KG1 (cell line): ENCODE results near the gene DSC3.

Experiments used
- DNase-seq: peaks from one replicate; lab custom pipeline; 2025; lab: John Stamatoyannopoulos, UW

The DSC3 gene

DNA sequence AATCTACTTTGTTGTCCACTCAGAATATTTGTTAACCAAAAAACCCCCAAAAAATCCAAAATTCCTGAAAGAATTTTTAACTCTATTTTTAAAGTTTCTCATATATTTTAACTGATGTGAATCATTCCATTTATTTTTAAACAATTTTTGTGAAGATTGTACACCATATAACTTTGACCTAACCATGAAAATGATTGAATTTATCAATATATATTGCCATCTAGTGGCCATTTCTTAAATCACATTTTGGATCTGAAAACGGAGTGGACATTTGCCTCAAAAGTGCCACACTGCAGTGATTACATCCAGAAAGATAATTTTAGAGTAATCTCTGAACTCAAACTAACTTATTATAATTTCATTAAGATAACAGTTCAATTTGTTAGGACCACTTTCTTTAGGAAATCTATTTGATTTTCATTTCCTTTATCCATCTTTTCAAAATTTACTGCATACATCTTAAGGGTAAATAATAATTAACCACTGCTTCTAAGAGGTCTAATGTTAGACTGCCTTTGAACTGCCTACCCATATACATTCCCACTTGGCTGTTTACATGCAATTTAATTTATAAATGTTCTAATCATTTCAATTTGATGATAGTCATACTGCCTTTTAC, 71.1 kb downstream of the DSC3 start:
- DNase-seq, result peak; percentile 33

DNA sequence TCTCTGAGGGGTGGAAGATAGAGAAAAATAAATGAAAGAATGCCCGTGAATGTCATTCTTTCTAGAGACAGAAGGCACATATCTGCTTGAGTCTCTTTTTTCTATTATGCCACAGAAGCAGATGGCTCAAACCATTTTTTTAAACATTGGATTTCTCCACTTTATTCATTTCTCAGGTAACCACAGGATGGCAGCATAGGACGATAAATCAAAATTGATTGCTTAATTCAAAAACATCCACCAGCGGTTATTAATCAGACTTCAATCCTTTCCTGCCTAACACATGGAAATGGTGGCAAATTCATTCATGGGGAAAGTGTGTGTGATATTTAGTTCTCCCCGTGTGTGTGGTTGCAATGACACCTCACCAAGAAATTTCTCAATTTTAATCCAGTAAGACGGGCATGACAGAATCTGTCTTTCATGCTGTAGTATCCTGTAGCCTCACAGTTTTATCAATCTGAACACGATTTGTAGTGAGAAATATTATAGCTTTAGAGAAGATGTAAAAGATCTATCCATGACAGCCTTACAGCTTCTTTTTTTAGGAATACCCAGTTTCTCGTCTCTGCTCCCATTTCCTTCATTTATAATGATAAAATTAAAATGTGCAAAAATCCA, 72.2 kb downstream of the DSC3 start:
- DNase-seq, result peak; percentile 20

DNA sequence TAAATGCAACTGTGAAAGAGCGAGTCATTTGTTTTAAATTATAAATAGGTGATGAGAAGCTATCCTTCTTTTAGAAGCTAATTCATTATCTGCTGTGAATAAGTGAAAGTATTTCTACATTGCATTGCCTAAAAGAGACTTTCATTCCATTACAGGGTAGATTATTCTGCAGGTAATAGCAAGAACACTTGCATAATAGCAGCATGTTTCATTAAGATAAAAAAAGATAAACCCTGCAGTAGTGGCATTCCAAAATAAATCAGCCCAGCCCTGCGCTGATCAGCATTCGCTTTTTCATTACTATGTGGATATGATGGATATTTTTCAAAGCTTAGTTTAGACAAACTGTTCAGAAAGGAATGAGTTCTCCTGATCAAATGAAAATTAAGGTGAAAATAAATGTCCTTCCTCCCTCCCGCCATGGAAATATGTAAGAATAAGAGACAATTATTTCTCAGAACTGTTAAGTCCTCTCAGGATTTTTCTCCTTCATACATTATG, 72.8 kb downstream of the DSC3 start:
- DNase-seq, result no peak

DNA sequence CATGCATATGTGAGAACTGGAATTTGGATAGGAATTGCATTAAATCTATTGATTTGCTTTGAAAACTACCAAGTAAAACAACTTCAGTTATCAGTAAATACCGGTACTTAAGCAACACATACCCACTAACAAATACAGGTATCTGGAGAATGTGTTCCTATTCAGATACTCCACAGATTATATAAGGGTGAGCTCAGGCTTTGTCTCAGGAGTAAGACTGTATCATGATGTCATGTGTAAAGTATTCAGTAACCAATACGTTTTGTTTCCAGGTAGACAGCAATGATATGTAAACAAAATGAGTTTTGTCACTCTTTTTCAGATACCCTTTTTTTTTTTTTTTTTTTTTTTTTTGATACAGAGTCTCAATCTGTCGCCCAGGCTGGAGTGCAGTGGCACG, 74.8 kb downstream of the DSC3 start:
- no peak for DNase-seq

DNA sequence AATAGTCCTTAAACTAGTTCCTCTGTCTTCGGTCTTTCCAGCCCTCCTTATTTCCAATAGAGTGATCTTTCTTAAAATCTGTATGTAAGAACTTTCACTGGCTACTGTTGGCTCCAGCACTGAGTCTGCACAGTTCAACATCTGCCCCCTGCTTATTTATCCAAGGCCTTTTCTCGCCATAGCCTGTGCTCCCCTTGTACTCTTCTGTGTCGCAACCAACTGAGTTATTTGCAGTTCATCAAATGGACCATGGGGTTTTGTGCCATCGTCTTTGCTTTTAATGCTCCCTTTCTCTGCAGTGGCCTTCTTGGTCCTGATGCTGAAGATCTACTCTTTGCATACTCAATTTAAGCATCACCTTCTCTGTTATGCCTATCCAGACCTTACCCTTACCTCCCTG, 77.3 kb downstream of the DSC3 start:
- no peak for DNase-seq

DNA sequence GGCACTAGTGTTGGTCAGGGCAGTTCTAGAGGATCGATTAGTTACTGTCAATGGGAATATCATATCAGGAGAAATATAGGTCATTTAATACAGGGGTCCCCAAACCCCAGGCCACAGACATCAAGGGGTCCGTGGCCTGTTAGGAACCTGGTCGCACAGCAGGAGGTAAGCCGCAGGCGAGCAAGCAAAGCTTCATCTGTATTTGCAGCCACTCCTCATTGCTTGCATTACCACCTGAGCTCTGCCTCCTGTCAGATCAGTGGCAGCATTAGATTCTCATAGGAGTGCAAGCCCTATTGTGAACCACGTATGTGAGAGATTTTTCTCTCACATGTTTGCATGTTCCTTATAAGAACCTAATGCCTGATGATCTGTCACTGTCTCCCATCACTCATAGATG, 81.9 kb downstream of the DSC3 start:
- DNase-seq, result no peak

DNA sequence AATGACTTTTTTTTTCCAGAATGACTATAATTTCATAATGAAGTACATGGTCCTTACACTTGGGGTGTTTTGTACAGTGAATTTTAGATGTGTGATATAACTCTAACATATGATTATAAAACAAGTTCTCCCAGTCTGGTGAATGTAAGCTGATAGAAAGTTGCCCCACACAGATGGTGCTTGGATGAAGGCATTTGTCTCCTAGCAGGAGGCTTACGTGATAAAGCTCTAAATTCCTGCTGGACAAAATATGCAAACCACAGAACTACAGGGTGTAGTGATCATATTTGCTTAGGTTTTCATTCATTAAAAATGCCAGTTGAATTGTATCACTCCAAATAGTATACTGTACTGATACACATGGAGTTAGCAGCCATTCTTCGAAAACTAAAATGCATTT, 85.5 kb downstream of the DSC3 start:
- DNase-seq, result no peak

DNA sequence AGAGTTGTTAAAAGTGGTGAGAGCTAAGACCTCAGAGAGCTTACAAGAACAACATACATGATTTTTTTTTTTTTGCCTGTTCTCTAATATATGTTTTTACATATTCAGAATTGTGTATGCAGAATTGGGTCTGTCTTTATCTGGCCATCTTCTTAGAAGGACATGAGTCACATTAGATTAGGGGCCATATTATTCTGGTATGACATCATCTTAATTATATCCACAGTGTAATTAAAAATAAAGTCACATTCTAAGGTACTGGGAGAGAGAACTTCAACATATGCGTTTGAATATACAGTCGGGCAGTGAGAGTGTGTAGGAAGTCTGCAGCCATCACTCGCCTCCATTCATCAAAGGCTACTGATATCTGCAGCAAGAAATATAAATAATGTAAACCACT, 88.3 kb downstream of the DSC3 start:
- no peak for DNase-seq

DNA sequence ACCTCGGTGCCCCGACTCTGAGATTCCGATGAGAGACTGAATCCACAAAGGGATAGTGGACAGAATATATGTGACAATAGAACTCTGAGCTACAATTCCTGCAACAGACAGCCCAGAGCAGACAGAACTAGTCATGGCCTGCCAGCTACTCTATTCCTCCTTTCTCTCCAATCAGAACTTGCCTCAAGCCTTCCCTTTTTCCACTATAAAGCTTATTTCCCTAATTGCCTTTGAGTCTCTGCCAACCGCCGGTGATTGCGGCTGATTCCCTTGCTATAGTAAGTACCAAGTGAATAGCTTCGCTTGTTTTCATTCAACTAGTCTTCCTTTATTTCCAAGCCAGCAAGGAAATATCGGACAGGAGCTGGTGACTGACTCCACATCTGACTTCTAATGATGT, 96.8 kb downstream of the DSC3 start:
- DNase-seq, result no peak

DNA sequence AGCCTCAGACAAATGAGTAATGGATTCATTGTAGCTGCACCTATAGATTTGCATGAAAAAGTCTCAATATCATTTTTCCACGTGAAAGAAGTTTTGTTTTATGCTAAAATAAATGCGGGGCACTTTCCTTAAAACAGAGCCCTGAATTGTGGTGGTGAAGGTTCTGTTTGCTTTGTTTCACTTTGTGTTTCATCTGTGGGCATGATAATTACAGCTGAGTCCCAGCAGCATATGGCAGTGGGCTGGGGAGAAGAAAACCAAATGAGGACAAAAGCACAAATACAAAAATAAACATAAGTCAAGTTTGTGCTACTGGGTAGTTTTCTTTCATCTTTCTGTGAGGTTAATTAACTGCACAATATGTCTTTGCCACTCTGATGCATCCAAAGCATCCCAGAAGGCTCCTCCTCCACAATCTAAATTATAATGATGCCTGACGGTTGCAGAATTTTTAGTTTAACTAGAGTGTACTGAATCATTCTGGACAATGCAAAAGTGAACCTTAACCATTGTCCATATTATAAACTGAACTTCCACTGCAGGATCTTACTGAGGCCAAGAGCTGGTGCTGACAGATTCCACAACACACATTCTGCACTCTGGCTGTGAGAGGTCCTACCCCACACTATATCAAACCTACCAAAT, 97.6 kb downstream of the DSC3 start:
- no peak for DNase-seq

DNA sequence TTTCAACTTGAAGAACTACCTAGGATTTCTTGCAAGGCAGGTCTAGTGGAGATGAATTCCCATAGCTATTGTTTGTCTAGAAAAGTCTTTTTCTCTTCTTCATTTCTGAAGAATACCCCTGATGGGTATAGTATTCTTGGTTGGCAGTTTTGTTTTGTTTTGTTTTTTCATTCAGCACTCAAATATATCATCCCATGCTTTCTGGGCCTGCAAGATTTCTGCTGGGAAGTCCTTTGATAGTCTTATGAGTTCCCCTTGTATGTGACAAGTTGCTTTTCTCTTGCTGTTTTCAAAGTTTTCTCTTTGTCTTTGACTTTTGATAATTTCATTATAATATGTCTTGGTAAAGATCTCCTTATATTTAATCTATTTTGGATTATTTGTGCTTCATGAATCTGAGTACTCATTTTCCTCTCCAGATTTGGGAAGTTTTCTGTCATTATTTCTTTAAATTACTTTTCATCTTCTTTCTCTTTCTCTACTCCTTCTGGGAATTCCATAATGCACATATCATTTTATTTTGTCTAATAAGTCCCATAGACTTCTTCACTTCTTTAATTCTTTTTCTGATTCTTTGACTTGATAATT, 101.5 kb downstream of the DSC3 start:
- no peak for DNase-seq
